ENCODE measurements around the gene VIPR2.
"Not testable (repeated sequence)": the region's sequence is repeated elsewhere in the genome, so short reads cannot be mapped to it uniquely, and the experiment has no call there.

Gene VIPR2

GRCh38 chr7:159166530-159166929, 21.9 kb upstream of the VIPR2 start:
- 0 out of 2 replicates have a peak, but pooled peaks cover 5% of the 10 kb centered on the region for H3K9me3 ChIP-seq (ENCODE audit: insufficient read depth, low read length)

GRCh38 chr7:159165352-159165751, 20.7 kb upstream of the VIPR2 start:
- Histone ChIP-seq H3K9me3 (ENCODE audit: insufficient read depth, low read length) (0 out of 2 replicates have a peak, but pooled peaks cover 5% of the 10 kb centered on the region), H3K27me3 (ENCODE audit: insufficient read depth, insufficient read length) (no peaks in the 10 kb centered on the region), H3K4me3 (ENCODE audit: insufficient read length, low read depth) (no peak overlapping the region), H3K36me3 (ENCODE audit: insufficient read depth, insufficient read length, low read length) (no peaks in the 10 kb centered on the region), H3K9ac (ENCODE audit: insufficient read length, low read depth) (no peak overlapping the region), H3K4me1 (ENCODE audit: insufficient read depth, insufficient read length) (no peaks in the 10 kb centered on the region)
- no peak for TF ChIP-seq SUZ12 (IDR thresholded peaks at IDR 0.05; ENCODE audit: extremely low read depth, insufficient read depth, insufficient read length)
- TF ChIP-seq YY1 (IDR thresholded peaks at IDR 0.05; ENCODE audit: insufficient read depth, insufficient read length): no peak
- no peak for TF ChIP-seq ZNF274 (IDR thresholded peaks at IDR 0.05; ENCODE audit: low read depth, low read length)
- DNase-seq (ENCODE audit: low read depth, low spot score): no peak

More at GRCh38 chr7:159166530-159166929, 21.9 kb upstream of the VIPR2 start:
- no peak for DNase-seq (ENCODE audit: low read depth, low spot score)
- H3K36me3 ChIP-seq (ENCODE audit: insufficient read depth, insufficient read length, low read length): no peaks in the 10 kb centered on the region
- no peak for TF ChIP-seq ZNF274 (IDR thresholded peaks at IDR 0.05; ENCODE audit: low read depth, low read length)
- TF ChIP-seq YY1 (IDR thresholded peaks at IDR 0.05; ENCODE audit: insufficient read depth, insufficient read length): no peak
- TF ChIP-seq SUZ12 (IDR thresholded peaks at IDR 0.05; ENCODE audit: extremely low read depth, insufficient read depth, insufficient read length): no peak
- no peaks in the 10 kb centered on the region for H3K4me1 ChIP-seq (ENCODE audit: insufficient read depth, insufficient read length)
- H3K9ac ChIP-seq (ENCODE audit: insufficient read length, low read depth): no peak overlapping the region
- no peak overlapping the region for H3K4me3 ChIP-seq (ENCODE audit: insufficient read length, low read depth)
- H3K27me3 ChIP-seq (ENCODE audit: insufficient read depth, insufficient read length): no peaks in the 10 kb centered on the region

- H3K36me3 ChIP-seq (ENCODE audit: insufficient read depth, insufficient read length, low read length); H3K4me1 ChIP-seq (ENCODE audit: insufficient read depth, insufficient read length); H3K9me3 ChIP-seq (ENCODE audit: insufficient read depth, low read length); H3K4me3 ChIP-seq (ENCODE audit: insufficient read length, low read depth); H3K9ac ChIP-seq (ENCODE audit: insufficient read length, low read depth); DNase-seq (ENCODE audit: low read depth, low spot score); H3K27me3 ChIP-seq (ENCODE audit: insufficient read depth, insufficient read length): not testable (repeated sequence)
Observed at GRCh38 chr7:159163703-159164301, 19.1 kb upstream of the VIPR2 start.

- H3K4me3 ChIP-seq (ENCODE audit: insufficient read length, low read depth); H3K27me3 ChIP-seq (ENCODE audit: insufficient read depth, insufficient read length); H3K9me3 ChIP-seq (ENCODE audit: insufficient read depth, low read length); DNase-seq (ENCODE audit: low read depth, low spot score); H3K36me3 ChIP-seq (ENCODE audit: insufficient read depth, insufficient read length, low read length); H3K9ac ChIP-seq (ENCODE audit: insufficient read length, low read depth); H3K4me1 ChIP-seq (ENCODE audit: insufficient read depth, insufficient read length): not testable (repeated sequence)
Observed at GRCh38 chr7:159162050-159162626, 17.5 kb upstream of the VIPR2 start.

- no peaks in the 10 kb centered on the region for H3K27me3 ChIP-seq (ENCODE audit: insufficient read depth, insufficient read length)
- TF ChIP-seq YY1 (IDR thresholded peaks at IDR 0.05; ENCODE audit: insufficient read depth, insufficient read length) (no peak), SUZ12 (IDR thresholded peaks at IDR 0.05; ENCODE audit: extremely low read depth, insufficient read depth, insufficient read length) (no peak), ZNF274 (IDR thresholded peaks at IDR 0.05; ENCODE audit: low read depth, low read length) (no peak)
Observed at GRCh38 chr7:159160450-159160849, 15.8 kb upstream of the VIPR2 start.

GRCh38 chr7:159159731-159160130, 15.1 kb upstream of the VIPR2 start:
- Histone ChIP-seq H3K36me3 (ENCODE audit: insufficient read depth, insufficient read length, low read length) (no peaks in the 10 kb centered on the region), H3K27me3 (ENCODE audit: insufficient read depth, insufficient read length) (no peaks in the 10 kb centered on the region), H3K4me1 (ENCODE audit: insufficient read depth, insufficient read length) (no peaks in the 10 kb centered on the region), H3K9me3 (ENCODE audit: insufficient read depth, low read length) (no peaks in the 10 kb centered on the region), H3K9ac (ENCODE audit: insufficient read length, low read depth) (no peak overlapping the region), H3K4me3 (ENCODE audit: insufficient read length, low read depth) (no peak overlapping the region)
- no peak for DNase-seq (ENCODE audit: low read depth, low spot score)
- TF ChIP-seq ZNF274 (IDR thresholded peaks at IDR 0.05; ENCODE audit: low read depth, low read length): no peak
- TF ChIP-seq SUZ12 (IDR thresholded peaks at IDR 0.05; ENCODE audit: extremely low read depth, insufficient read depth, insufficient read length): no peak
- TF ChIP-seq YY1 (IDR thresholded peaks at IDR 0.05; ENCODE audit: insufficient read depth, insufficient read length): no peak

More at GRCh38 chr7:159160450-159160849, 15.8 kb upstream of the VIPR2 start:
- no peak for DNase-seq (ENCODE audit: low read depth, low spot score)
- Histone ChIP-seq H3K9me3 (ENCODE audit: insufficient read depth, low read length) (0 out of 2 replicates have a peak, but pooled peaks cover 3% of the 10 kb centered on the region), H3K36me3 (ENCODE audit: insufficient read depth, insufficient read length, low read length) (no peaks in the 10 kb centered on the region), H3K9ac (ENCODE audit: insufficient read length, low read depth) (no peak overlapping the region), H3K4me3 (ENCODE audit: insufficient read length, low read depth) (no peak overlapping the region), H3K4me1 (ENCODE audit: insufficient read depth, insufficient read length) (no peaks in the 10 kb centered on the region)

- no peaks in the 10 kb centered on the region for H3K9me3 ChIP-seq (ENCODE audit: insufficient read depth, low read length)
- no peaks in the 10 kb centered on the region for H3K36me3 ChIP-seq (ENCODE audit: insufficient read depth, insufficient read length, low read length)
- no peak for TF ChIP-seq SUZ12 (IDR thresholded peaks at IDR 0.05; ENCODE audit: extremely low read depth, insufficient read depth, insufficient read length)
- no peak for TF ChIP-seq YY1 (IDR thresholded peaks at IDR 0.05; ENCODE audit: insufficient read depth, insufficient read length)
- no peak for TF ChIP-seq ZNF274 (IDR thresholded peaks at IDR 0.05; ENCODE audit: low read depth, low read length)
- H3K27me3 ChIP-seq (ENCODE audit: insufficient read depth, insufficient read length): no peaks in the 10 kb centered on the region
- no peak overlapping the region for H3K4me3 ChIP-seq (ENCODE audit: insufficient read length, low read depth)
- no peak for DNase-seq (ENCODE audit: low read depth, low spot score)
- H3K4me1 ChIP-seq (ENCODE audit: insufficient read depth, insufficient read length): no peaks in the 10 kb centered on the region
- no peak overlapping the region for H3K9ac ChIP-seq (ENCODE audit: insufficient read length, low read depth)
Observed at GRCh38 chr7:159158888-159159405, 14.3 kb upstream of the VIPR2 start.

All from NT2/D1 (cell line).